ENCODE results near the gene COL4A1.

DNA sequence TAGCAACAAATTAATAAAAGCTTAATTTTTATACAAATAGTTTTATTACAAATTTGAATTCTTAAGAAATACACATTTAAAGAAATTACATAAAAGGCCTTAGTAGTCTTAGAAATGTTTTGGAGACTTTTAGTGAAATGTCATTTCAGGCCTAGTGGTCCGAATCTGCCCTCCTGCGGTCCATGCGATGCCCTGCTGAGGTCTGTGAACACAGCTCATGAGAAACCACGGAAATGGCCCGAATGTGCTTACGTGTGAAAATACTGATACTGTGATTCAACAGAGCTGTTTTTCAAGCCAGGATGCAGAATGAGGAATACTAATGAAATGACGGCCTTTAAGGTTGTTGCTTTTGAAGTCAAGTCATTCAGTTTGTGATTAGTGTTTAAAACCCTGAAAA lies 157.9 kb downstream of the COL4A1 start:
- TF ChIP-seq, protein P1, sequence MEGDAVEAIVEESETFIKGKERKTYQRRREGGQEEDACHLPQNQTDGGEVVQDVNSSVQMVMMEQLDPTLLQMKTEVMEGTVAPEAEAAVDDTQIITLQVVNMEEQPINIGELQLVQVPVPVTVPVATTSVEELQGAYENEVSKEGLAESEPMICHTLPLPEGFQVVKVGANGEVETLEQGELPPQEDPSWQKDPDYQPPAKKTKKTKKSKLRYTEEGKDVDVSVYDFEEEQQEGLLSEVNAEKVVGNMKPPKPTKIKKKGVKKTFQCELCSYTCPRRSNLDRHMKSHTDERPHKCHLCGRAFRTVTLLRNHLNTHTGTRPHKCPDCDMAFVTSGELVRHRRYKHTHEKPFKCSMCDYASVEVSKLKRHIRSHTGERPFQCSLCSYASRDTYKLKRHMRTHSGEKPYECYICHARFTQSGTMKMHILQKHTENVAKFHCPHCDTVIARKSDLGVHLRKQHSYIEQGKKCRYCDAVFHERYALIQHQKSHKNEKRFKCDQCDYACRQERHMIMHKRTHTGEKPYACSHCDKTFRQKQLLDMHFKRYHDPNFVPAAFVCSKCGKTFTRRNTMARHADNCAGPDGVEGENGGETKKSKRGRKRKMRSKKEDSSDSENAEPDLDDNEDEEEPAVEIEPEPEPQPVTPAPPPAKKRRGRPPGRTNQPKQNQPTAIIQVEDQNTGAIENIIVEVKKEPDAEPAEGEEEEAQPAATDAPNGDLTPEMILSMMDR (IDR thresholded peaks at IDR 0.05; ENCODE audit: insufficient read depth, low read length): no peak
- no peak for TF ChIP-seq POLR2AphosphoS5 (IDR thresholded peaks at IDR 0.05; ENCODE audit: low read depth)
